Activated B cell treated with CpG ODN at 0.5 μM for 24 hours (primary cell): ENCODE results near the gene PCNX3. TPM values are rescaled to one million over a fixed set of nuclear protein-coding genes. Genes with fewer than 3 reads are reported as not detected.
A peak's percentile ranks its signal among the peaks of the same experiment; 100 is the strongest.

Experiments
- ATAC-seq: fragments of 200-7000 bp; cut with Tn5 transposase; one replicate; pipeline ENCODE4 v1.10.0; 2021; ENCODE audit warnings: low read depth, mild to moderate bottlenecking, moderate library complexity
- CTCF ChIA-PET: fragments of 350-600 bp; sonication (Branson Sonifier 250); formaldehyde crosslinking; loops from one replicate; lab custom pipeline; 2021; ENCODE audit warnings: antibody characterized with exemption; lab: Charles Lee
- POLR2A ChIA-PET: fragments of 350-600 bp; sonication (Branson Sonifier 250); formaldehyde crosslinking; loops from one replicate; lab custom pipeline; 2021; ENCODE audit warnings: antibody characterized with exemption; lab: Charles Lee
- DNase-seq: peaks from one replicate; pipeline ENCODE4 v3.0.0; 2022
- H3K27ac Mint-ChIP-seq: one replicate; pipeline ENCODE4 v1.8.0; 2020; ENCODE audit warnings: mixed read lengths
- H3K27me3 Mint-ChIP-seq: one replicate; pipeline ENCODE4 v1.8.0; 2021; ENCODE audit warnings: mixed read lengths
- H3K36me3 Mint-ChIP-seq: one replicate; pipeline ENCODE4 v1.8.0; 2021; ENCODE audit warnings: low read depth, mixed read lengths
- H3K4me1 Mint-ChIP-seq: one replicate; pipeline ENCODE4 v1.8.0; 2021; ENCODE audit warnings: mixed read lengths
- H3K4me3 Mint-ChIP-seq: one replicate; pipeline ENCODE4 v1.8.0; 2020; ENCODE audit warnings: mild to moderate bottlenecking, mixed read lengths
- H3K9me3 Mint-ChIP-seq: one replicate; pipeline ENCODE4 v1.8.0; 2020; ENCODE audit warnings: mixed read lengths
- intact Hi-C: fragments of 100-400 bp; cut with micrococcal nuclease; formaldehyde crosslinking; loops from one replicate; pipeline ENCODE4 v1.15.1; 2024
- total RNA-seq: library from RNA; stranded (reverse); gene quantifications from 2 replicates; pipeline ENCODE4 v1.2.3, GENCODE V29; 2022
- TF ChIP-seq, protein P1 (sequence below): fragments of 200-600 bp; IDR thresholded peaks from one replicate; pipeline ENCODE4 v1.8.0; 2022; ENCODE audit warnings: antibody characterized with exemption, mild to moderate bottlenecking

PCNX3 gene
- total RNA-seq, 1 donor from 2014 or later = 51.4 TPM

DNA sequence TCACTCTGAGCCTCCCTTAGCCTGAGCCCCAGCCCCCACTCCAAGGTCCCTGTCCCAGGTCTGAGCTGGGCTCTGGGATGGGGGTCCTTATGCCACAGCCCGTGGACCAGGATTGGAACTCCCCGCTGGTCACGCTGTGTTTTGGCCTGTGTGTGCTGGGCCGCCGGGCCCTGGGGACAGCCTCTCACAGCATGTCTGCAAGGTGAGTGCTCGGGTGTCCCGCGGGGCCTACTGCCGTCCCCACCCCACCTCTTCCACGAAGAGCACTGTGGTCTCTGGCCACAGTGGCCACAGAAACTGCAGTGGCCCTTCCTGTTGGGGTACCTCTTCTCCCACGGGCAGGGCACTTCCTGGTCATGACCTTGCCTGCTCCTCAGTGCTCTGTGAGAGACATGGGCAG lies 18.9 kb downstream of the PCNX3 start:
- Mint-ChIP-seq H3K27ac (no peak overlapping the region), H3K4me1 (peaks cover 23% of the 10 kb centered on the region), H3K36me3 (peaks cover 49% of the 10 kb centered on the region), H3K4me3 (no peak overlapping the region), H3K9me3 (no peaks in the 10 kb centered on the region), H3K27me3 (no peaks in the 10 kb centered on the region)
- TF ChIP-seq, protein P1, sequence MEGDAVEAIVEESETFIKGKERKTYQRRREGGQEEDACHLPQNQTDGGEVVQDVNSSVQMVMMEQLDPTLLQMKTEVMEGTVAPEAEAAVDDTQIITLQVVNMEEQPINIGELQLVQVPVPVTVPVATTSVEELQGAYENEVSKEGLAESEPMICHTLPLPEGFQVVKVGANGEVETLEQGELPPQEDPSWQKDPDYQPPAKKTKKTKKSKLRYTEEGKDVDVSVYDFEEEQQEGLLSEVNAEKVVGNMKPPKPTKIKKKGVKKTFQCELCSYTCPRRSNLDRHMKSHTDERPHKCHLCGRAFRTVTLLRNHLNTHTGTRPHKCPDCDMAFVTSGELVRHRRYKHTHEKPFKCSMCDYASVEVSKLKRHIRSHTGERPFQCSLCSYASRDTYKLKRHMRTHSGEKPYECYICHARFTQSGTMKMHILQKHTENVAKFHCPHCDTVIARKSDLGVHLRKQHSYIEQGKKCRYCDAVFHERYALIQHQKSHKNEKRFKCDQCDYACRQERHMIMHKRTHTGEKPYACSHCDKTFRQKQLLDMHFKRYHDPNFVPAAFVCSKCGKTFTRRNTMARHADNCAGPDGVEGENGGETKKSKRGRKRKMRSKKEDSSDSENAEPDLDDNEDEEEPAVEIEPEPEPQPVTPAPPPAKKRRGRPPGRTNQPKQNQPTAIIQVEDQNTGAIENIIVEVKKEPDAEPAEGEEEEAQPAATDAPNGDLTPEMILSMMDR = no peak
- DNase-seq (no peak), ATAC-seq (no peak)
- intact Hi-C loops = no loop called here
- ChIA-PET CTCF (no interaction called here), POLR2A (interaction anchor here (0.9 to 16.1 kb wide), 2 partner anchors 23 to 135 kb away, joined by 7 to 617 read pairs; partner anchors contain the start of gene RELA)

DNA sequence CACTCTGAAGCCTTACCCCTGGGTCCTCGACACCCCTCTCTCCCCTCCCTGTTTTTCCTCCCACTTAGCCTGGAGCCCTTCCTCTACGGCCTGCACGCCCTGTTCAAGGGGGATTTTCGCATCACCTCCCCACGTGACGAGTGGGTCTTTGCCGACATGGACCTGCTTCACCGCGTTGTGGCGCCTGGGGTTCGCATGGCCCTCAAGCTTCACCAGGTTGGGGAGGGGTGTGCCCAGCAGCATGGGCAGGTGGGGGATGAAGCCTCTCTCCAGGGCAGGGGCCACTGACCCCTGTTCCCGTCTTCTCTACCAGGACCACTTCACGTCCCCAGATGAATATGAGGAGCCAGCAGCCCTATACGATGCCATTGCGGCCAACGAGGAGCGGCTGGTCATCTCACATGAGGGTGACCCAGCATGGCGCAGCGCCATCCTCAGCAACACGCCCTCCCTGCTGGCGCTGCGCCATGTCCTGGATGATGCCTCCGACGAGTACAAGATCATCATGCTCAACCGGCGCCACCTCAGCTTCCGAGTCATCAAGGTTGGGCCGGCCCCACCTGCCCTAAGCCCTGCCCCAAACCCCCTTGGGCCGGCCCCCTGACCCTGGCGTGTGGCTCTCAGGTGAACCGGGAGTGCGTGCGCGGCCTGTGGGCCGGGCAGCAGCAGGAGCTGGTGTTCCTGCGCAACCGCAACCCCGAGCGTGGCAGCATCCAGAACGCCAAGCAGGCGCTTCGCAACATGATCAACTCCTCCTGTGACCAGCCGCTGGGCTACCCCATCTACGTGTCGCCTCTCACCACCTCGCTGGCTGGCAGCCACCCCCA lies 19.5 kb downstream of the PCNX3 start:
- ATAC-seq (no peak), DNase-seq (no peak)
- Mint-ChIP-seq H3K4me3 (no peak overlapping the region), H3K4me1 (peaks cover 28% of the 10 kb centered on the region), H3K36me3 (peaks cover 48% of the 10 kb centered on the region), H3K27me3 (no peaks in the 10 kb centered on the region), H3K9me3 (no peaks in the 10 kb centered on the region), H3K27ac (no peak overlapping the region)
- CTCF ChIA-PET = no interaction called here
- intact Hi-C loops = no loop called here
- POLR2A ChIA-PET = interaction anchor here (16.1 kb wide), 1 partner anchor 22 kb away, joined by 617 read pairs; the partner anchor contains the start of gene RELA
- TF ChIP-seq, protein P1 = no peak

DNA sequence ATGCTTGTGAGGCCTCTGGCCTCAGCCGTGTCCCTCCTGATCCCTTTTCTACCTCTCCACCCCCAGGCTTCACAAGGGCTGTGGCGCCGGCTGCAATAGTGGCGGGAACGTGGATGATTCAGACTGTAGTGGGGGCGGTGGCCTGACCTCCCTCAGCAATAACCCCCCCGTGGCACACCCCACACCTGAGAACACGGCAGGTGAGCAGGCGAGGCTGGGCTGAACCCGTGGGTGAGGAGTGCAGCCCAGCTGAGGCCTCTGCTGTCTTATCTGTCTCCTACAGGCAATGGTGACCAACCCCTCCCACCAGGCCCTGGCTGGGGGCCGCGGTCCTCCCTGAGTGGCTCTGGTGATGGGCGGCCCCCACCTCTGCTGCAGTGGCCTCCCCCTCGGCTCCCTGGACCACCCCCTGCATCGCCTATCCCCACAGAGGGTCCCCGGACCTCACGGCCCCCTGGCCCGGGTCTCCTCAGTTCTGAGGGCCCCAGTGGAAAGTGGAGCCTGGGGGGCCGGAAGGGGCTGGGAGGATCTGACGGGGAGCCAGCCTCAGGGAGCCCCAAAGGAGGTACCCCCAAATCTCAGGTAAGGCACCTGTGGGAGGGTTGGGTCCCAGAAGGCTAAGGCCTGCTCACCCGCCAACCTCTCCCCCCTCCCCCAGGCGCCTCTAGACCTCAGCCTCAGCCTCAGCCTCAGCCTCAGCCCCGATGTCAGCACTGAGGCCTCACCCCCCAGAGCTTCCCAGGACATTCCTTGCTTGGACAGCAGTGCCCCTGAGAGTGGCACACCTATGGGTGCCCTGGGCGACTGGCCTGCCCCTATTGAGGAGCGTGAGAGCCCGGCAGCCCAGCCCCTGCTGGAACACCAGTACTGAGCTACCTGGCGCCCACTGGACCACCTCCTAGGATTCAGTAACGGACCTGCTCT lies 20.8 kb downstream of the PCNX3 start:
- no peak for ATAC-seq
- H3K27ac Mint-ChIP-seq = no peak overlapping the region
- CTCF ChIA-PET = no interaction called here
- no peaks in the 10 kb centered on the region for H3K9me3 Mint-ChIP-seq
- TF ChIP-seq, protein P1 = no peak
- H3K36me3 Mint-ChIP-seq = peaks cover 45% of the 10 kb centered on the region
- peak overlapping the region; percentile 52 for H3K4me3 Mint-ChIP-seq
- DNase-seq = no peak
- POLR2A ChIA-PET = interaction anchor here (0.7 to 16.1 kb wide), 5 partner anchors 20 to 178 kb away, joined by 5 to 617 read pairs (median 33); partner anchors contain the start of genes KAT5, MAP3K11, PCNX3 and RELA
- intact Hi-C loops = no loop called here
- H3K4me1 Mint-ChIP-seq = peaks cover 38% of the 10 kb centered on the region
- H3K27me3 Mint-ChIP-seq = no peaks in the 10 kb centered on the region

DNA sequence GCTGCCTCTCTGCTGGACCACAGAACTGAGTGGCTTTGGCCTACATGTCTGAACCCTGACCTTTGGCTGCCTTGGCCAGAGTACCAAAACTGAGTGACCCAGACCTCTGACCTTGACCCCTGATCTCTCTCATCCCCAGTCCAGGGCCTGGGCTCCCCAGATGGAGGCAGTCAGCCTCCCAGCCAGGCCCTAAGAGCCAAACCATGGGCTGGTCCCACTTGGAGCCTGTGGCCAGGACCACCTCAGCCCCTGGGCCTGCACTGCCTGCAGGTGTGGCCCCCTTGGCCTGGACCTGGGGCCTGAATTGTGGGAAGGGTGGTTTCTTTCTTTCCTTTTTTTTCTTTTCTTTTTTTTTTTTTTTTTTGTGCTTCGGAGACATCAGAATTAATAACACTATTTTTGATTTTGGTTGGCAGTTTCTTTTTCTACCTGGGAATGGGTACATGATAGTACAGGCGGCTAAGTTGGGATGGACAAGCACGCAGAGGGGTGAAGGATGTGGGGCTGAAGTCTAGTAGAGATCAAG lies 21.5 kb downstream of the PCNX3 start:
- DNase-seq = no peak
- CTCF ChIA-PET = interaction anchor here (1.5 to 3.7 kb wide), 3 partner anchors 11 to 43 kb away, joined by 5 to 29 read pairs (median 7); partner anchors contain the start of gene RELA
- Mint-ChIP-seq H3K27me3 (no peaks in the 10 kb centered on the region), H3K27ac (peak overlapping the region; percentile 69), H3K36me3 (peaks cover 46% of the 10 kb centered on the region), H3K9me3 (no peaks in the 10 kb centered on the region), H3K4me1 (peaks cover 45% of the 10 kb centered on the region), H3K4me3 (peak overlapping the region; percentile 94)
- intact Hi-C loops = no loop called here
- TF ChIP-seq, protein P1 = no peak
- POLR2A ChIA-PET = interaction anchor here (0.6 to 16.1 kb wide), 17 partner anchors 11 to 376 kb away, joined by 3 to 617 read pairs (median 6); partner anchors contain the start of genes AP5B1, CCDC85B, FAM89B and FIBP
- no peak for ATAC-seq
